Neural progenitor cell (in vitro differentiated cells): Measurements from ENCODE around the gene AFG1L. TPM values are rescaled to one million over a fixed set of nuclear protein-coding genes. Genes with fewer than 3 reads are reported as not detected.

Experiments used
- DNase-seq: peaks from one replicate; pipeline ENCODE4 v3.0.0-alpha.2; 2016; ENCODE audit warnings: low spot score
- H2AFZ ChIP-seq: fragments of 200-600 bp; sonication (generic); replicated peaks from 2 replicates; pipeline ENCODE4 v1.6.1; 2016; ENCODE audit warnings: antibody characterized with exemption
- H3F3A ChIP-seq: fragments of 200-600 bp; sonication (generic); 2 replicates; pipeline ENCODE4 v1.6.1; 2016; ENCODE audit warnings: antibody characterized with exemption, low read depth
- H3K27ac ChIP-seq: fragments of 200-600 bp; sonication (generic); 2 replicates; pipeline ENCODE4 v1.5.1; 2016; ENCODE audit warnings: mild to moderate bottlenecking
- H3K27me3 ChIP-seq: fragments of 200-600 bp; sonication (generic); 2 replicates; pipeline ENCODE4 v1.6.1; 2016; ENCODE audit warnings: mild to moderate bottlenecking, moderate library complexity
- H3K36me3 ChIP-seq: fragments of 200-600 bp; sonication (generic); 2 replicates; pipeline ENCODE4 v1.5.1; 2016
- H3K4me1 ChIP-seq: fragments of 200-600 bp; sonication (generic); 2 replicates; pipeline ENCODE4 v1.6.1; 2016; ENCODE audit warnings: mixed run types
- H3K4me2 ChIP-seq: fragments of 200-600 bp; sonication (generic); 2 replicates; pipeline ENCODE4 v1.6.1; 2016
- H3K4me3 ChIP-seq: fragments of 200-600 bp; sonication (generic); 2 replicates; pipeline ENCODE4 v1.5.1; 2016
- H3K79me2 ChIP-seq: fragments of 200-600 bp; sonication (generic); 2 replicates; pipeline ENCODE4 v1.6.1; 2016; ENCODE audit warnings: low read depth
- H3K9ac ChIP-seq: fragments of 200-600 bp; sonication (generic); 2 replicates; pipeline ENCODE4 v1.6.1; 2016
- H3K9me3 ChIP-seq: fragments of 200-600 bp; sonication (generic); 2 replicates; pipeline ENCODE4 v1.5.1; 2016; ENCODE audit warnings: low read depth
- H4K20me1 ChIP-seq: fragments of 200-600 bp; sonication (generic); 2 replicates; pipeline ENCODE4 v1.6.1; 2016; ENCODE audit warnings: low read depth
- H3K27ac Mint-ChIP-seq: 3 replicates; pipeline ENCODE4 v1.8.0; 2021; ENCODE audit warnings: mixed read lengths
- H3K27me3 Mint-ChIP-seq: 2 replicates; pipeline ENCODE4 v1.8.0; 2022; ENCODE audit warnings: low read depth, mild to moderate bottlenecking, inconsistent platforms, moderate library complexity, mixed read lengths; ENCODE audit not compliant: insufficient read depth
- H3K36me3 Mint-ChIP-seq: 3 replicates; pipeline ENCODE4 v1.8.0; 2021; ENCODE audit warnings: mixed read lengths
- H3K4me1 Mint-ChIP-seq: 3 replicates; pipeline ENCODE4 v1.8.0; 2021; ENCODE audit warnings: mixed read lengths
- H3K4me3 Mint-ChIP-seq: 3 replicates; pipeline ENCODE4 v1.8.0; 2021; ENCODE audit warnings: mild to moderate bottlenecking, moderate library complexity, mixed read lengths
- H3K9me3 Mint-ChIP-seq: 3 replicates; pipeline ENCODE4 v1.8.0; 2020; ENCODE audit warnings: mixed read lengths
- CTCF ChIP-seq: fragments of 200-600 bp; sonication (generic); IDR thresholded peaks from 2 replicates; pipeline ENCODE4 v1.5.1; 2017; ENCODE audit warnings: antibody characterized with exemption, mild to moderate bottlenecking
- EZH2 ChIP-seq: fragments of 200-600 bp; sonication (generic); IDR thresholded peaks from 2 replicates; pipeline ENCODE4 v1.6.1; 2017; ENCODE audit warnings: antibody characterized with exemption, mild to moderate bottlenecking, moderate library complexity
- EZH2phosphoT487 ChIP-seq: fragments of 200-600 bp; sonication (generic); IDR thresholded peaks from 2 replicates; pipeline ENCODE4 v1.6.1; 2017; ENCODE audit warnings: antibody characterized with exemption
- total RNA-seq: library from RNA; depleted of rRNA; stranded (reverse); fragments of >200 nt; gene quantifications from 2 replicates; pipeline ENCODE4 v1.2.3, GENCODE V29; 2015; ENCODE audit warnings: low replicate concordance

AFG1L gene
- total RNA-seq, 1 donor from 2014 or later = 8.3 TPM

GRCh38 chr6:108360919-108361311 is 66.1 kb downstream of the AFG1L start:
- Mint-ChIP-seq H3K9me3 (no peaks in the 10 kb centered on the region), H3K36me3 (peaks cover 6% of the 10 kb centered on the region), H3K4me3 (no peak overlapping the region), H3K4me1 (peaks cover 15% of the 10 kb centered on the region), H3K27ac (no peak overlapping the region), H3K27me3 (no peaks in the 10 kb centered on the region)
- H3K9ac ChIP-seq = no peak overlapping the region
- no peaks in the 10 kb centered on the region for H3K36me3 ChIP-seq
- H3K9me3 ChIP-seq = no peaks in the 10 kb centered on the region
- no peak overlapping the region for H3K4me2 ChIP-seq
- H4K20me1 ChIP-seq = no peaks in the 10 kb centered on the region
- TF ChIP-seq EZH2phosphoT487 (no peak), EZH2 (no peak)
- no peak overlapping the region for H3K4me3 ChIP-seq
- H3K27ac ChIP-seq = no peak overlapping the region
- DNase-seq = no peak
- H2AFZ ChIP-seq = no peak overlapping the region
- H3F3A ChIP-seq = peaks cover 8% of the 10 kb centered on the region
- H3K27me3 ChIP-seq = no peaks in the 10 kb centered on the region
- no peaks in the 10 kb centered on the region for H3K79me2 ChIP-seq
- H3K4me1 ChIP-seq = peaks cover 12% of the 10 kb centered on the region

DNA sequence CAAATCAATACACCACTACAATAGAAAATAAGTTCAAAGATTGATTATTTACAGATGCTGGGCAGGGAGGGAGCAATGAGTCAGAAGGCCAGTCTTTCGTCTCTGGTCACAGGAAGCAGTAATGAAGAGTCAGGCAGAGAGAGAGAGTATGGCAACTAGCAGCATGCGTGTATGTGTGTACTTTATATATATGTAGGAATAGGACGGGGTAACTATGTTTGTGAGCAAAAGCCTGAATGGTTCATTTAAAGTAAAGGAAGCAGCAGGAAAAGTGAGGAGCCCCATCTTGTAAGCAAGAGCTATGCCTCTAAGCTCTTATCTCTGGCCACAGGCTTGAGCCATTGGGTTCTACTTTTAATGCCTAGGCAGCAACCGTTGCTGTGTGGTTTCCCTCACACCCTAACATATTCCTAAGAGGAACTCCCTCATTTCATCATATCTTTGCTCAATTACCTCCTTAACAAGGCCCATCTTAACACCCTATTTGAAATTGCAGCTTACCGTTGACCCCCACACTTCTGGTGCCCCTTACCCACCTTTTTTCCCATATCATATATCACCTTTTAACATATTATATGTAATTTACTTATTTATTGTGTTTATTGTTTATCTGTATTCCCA is 66.6 kb downstream of the AFG1L start:
- Histone ChIP-seq H3K36me3 (no peaks in the 10 kb centered on the region), H4K20me1 (no peaks in the 10 kb centered on the region), H3K27ac (no peak overlapping the region), H3K4me1 (peaks cover 12% of the 10 kb centered on the region), H2AFZ (no peak overlapping the region), H3K79me2 (no peaks in the 10 kb centered on the region), H3K27me3 (no peaks in the 10 kb centered on the region), H3K9ac (no peak overlapping the region), H3K9me3 (no peaks in the 10 kb centered on the region), H3K4me3 (no peak overlapping the region), H3F3A (peaks cover 8% of the 10 kb centered on the region), H3K4me2 (no peak overlapping the region)
- Mint-ChIP-seq H3K27me3 (no peaks in the 10 kb centered on the region), H3K4me1 (peaks cover 15% of the 10 kb centered on the region), H3K4me3 (no peak overlapping the region), H3K27ac (peak overlapping the region; percentile 9), H3K9me3 (no peaks in the 10 kb centered on the region), H3K36me3 (peaks cover 6% of the 10 kb centered on the region)
- DNase-seq = no peak
- TF ChIP-seq EZH2phosphoT487 = no peak
- no peak for TF ChIP-seq EZH2
- no peak for TF ChIP-seq CTCF

- H3F3A ChIP-seq = peaks cover 12% of the 10 kb centered on the region
- H3K79me2 ChIP-seq = no peaks in the 10 kb centered on the region
- no peaks in the 10 kb centered on the region for H3K9me3 ChIP-seq
- TF ChIP-seq EZH2 = no peak
- TF ChIP-seq EZH2phosphoT487 = no peak
- TF ChIP-seq CTCF = no peak
- H3K4me1 ChIP-seq = peaks cover 20% of the 10 kb centered on the region
- Mint-ChIP-seq H3K4me3 (no peak overlapping the region), H3K27me3 (peaks cover under 1% of the 10 kb centered on the region), H3K4me1 (peaks cover 15% of the 10 kb centered on the region), H3K9me3 (no peaks in the 10 kb centered on the region), H3K27ac (no peak overlapping the region), H3K36me3 (peaks cover 3% of the 10 kb centered on the region)
- no peaks in the 10 kb centered on the region for H3K36me3 ChIP-seq
- no peak overlapping the region for H3K27ac ChIP-seq
- no peak for DNase-seq
- no peaks in the 10 kb centered on the region for H4K20me1 ChIP-seq
- no peak overlapping the region for H3K4me3 ChIP-seq
- no peak overlapping the region for H3K9ac ChIP-seq
- no peaks in the 10 kb centered on the region for H3K27me3 ChIP-seq
- no peak overlapping the region for H3K4me2 ChIP-seq
- no peak overlapping the region for H2AFZ ChIP-seq
These were observed 67.6 kb downstream of the AFG1L start for GRCh38 chr6:108362455-108362854.

DNA sequence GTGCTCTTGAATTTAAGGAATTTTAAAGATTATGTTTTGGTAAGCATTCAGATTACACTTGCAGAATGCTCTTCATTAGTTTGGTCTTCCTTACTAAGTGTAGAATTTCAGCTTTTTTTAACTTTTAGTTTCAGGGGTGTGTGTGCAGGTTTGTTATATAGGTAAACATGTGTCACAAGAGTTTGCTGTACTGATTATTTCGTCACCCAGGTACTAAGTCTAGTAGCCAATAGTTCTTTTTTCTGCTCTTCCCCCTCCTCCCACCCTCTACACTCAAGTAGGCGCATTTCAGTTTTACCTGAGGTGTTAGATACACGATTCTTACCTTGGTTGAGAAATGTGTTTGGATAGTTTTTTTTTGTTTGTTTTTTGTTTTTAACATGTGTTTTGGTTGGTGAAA is 68.3 kb downstream of the AFG1L start:
- H3K27me3 Mint-ChIP-seq = peaks cover 2% of the 10 kb centered on the region
- no peak overlapping the region for H3K4me3 ChIP-seq
- H3K9ac ChIP-seq = no peak overlapping the region
- peaks cover under 1% of the 10 kb centered on the region for H3K36me3 ChIP-seq
- no peaks in the 10 kb centered on the region for H3K9me3 ChIP-seq
- no peaks in the 10 kb centered on the region for H3K27me3 ChIP-seq
- peaks cover 15% of the 10 kb centered on the region for H3F3A ChIP-seq
- H3K36me3 Mint-ChIP-seq = peaks cover 3% of the 10 kb centered on the region
- H4K20me1 ChIP-seq = no peaks in the 10 kb centered on the region
- H3K4me2 ChIP-seq = no peak overlapping the region
- no peak overlapping the region for H3K27ac ChIP-seq
- H3K27ac Mint-ChIP-seq = no peak overlapping the region
- no peak overlapping the region for H3K4me3 Mint-ChIP-seq
- no peaks in the 10 kb centered on the region for H3K79me2 ChIP-seq
- peaks cover 22% of the 10 kb centered on the region for H3K4me1 ChIP-seq
- H2AFZ ChIP-seq = no peak overlapping the region
- no peak for DNase-seq
- no peaks in the 10 kb centered on the region for H3K9me3 Mint-ChIP-seq
- H3K4me1 Mint-ChIP-seq = peaks cover 14% of the 10 kb centered on the region
- TF ChIP-seq EZH2phosphoT487 (no peak), EZH2 (no peak), CTCF (no peak)
